ENCODE results near the gene FMN1.

GRCh38 chr15:33135355-33135781 lies 59.1 kb downstream of the FMN1 start:
- TF ChIP-seq GATA2 (IDR thresholded peaks at IDR 0.05; ENCODE audit: low read depth, low read length) = peak; percentile 84
- TF ChIP-seq GATA3 (IDR thresholded peaks at IDR 0.05; ENCODE audit: low read depth, low read length) = peak; percentile 77

Data from SH-SY5Y (cell line).